ENCODE results near the gene TAF3. TPM values are rescaled to one million over a fixed set of nuclear protein-coding genes. Genes with fewer than 3 reads are reported as not detected.
"Not testable (repeated sequence)": the region's sequence is repeated elsewhere in the genome, so short reads cannot be mapped to it uniquely, and the experiment has no call there.

The TAF3 gene
- total RNA-seq, 2 donors from 2014 or later: 16.5 to 19.3 TPM

DNA sequence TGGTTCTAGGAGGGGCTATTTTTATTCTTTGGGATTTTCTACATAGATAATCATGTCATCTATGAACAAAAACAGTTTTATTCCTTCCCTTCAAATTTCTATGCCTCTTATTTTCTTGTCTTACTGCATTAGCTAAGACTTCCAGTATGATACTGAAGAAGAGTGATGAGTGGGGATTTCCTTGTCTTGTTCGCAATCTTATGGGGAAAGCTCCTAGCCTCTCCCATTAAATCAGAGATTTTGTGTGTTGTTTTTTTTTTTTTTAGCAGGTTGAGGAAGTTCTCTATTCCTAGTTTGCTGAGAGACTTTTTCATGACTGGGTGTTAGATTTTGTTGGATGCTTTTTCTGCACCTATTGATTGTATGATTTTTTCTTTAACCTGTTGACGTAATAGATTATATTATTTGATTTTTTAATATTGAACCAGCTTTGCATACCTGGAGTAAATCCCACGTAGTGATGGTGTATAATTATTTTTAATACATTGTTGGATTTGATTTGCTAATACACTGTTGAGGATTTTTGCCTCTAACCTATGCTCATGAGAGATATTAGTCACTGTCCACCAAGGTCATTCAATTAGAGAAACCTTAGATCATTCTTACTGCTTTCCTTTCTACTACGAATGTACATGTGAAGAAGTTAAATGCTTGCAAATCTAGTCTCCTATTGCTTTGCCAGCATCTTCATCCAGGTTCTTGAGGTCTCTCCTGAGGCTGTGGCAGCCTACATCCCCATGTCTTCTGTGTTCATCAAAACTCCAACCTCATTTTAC, 23.9 kb upstream of the TAF3 start:
- Mint-ChIP-seq H3K4me1 (ENCODE audit: low read depth) (peaks cover 79% of the 10 kb centered on the region), H3K4me3 (peak overlapping the region in 1 of 2 donors; percentile 1), H3K27ac (no peak overlapping the region), H3K9me3 (no peaks in the 10 kb centered on the region), H3K36me3 (ENCODE audit: insufficient read depth in 2 of 2) (peaks cover 8 to 32% of the 10 kb centered on the region in 2 donors), H3K27me3 (ENCODE audit: low read depth) (no peaks in the 10 kb centered on the region)
- ATAC-seq (replicated peaks in 1 of 2) (no peak), DNase-seq (no peak)

DNA sequence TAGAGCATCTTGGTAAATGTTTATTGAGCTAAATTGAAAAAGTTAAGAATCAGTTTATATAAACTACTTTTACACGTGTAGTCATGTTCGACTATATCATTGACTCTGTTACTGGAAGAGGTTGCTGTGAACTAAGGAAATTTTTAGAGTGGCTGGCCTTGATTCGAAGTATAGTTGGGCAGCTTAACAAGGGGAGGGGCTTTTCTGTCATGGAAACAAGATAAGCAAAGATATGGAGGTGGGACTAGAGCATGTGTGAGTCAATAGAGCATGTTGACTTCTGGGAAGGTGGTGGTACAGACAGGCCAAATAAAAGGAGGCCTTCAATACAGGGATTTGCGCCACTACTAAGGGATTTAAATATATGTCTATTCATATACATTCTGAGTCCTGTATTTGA, 22.7 kb upstream of the TAF3 start:
- DNase-seq: no peak
- H3K36me3 Mint-ChIP-seq (ENCODE audit: insufficient read depth in 2 of 2): peaks cover 10 to 30% of the 10 kb centered on the region in 2 donors
- peaks cover 68% of the 10 kb centered on the region for H3K4me1 Mint-ChIP-seq (ENCODE audit: low read depth)
- H3K27ac Mint-ChIP-seq: peak overlapping the region; percentile 84
- H3K4me3 Mint-ChIP-seq: no peak overlapping the region
- H3K9me3 Mint-ChIP-seq: no peaks in the 10 kb centered on the region
- H3K27me3 Mint-ChIP-seq (ENCODE audit: low read depth): no peaks in the 10 kb centered on the region
- ATAC-seq (replicated peaks in 1 of 2): peak in 1 of 2 donors; percentile 34

DNA sequence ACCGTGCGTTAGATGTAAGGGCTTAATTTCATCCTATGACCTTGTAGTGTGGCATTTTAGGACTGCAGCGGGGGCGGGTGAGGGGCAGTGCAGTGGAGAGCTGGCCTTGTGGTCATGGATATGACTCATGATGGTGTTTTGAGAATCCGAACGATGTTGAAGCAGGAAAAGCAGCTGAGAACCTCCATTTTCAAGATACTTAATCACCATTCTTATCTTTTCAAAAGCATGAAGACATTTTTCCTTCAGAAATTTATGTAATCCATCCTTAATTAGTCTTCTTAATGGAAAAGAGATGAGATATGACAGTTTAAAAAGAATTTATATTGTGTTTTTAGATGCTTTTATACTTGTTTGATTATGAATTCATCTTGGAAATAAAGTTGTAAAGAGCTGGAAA, 20.7 kb upstream of the TAF3 start:
- peak in 1 of 2 donors; percentile 12 for DNase-seq
- ATAC-seq (replicated peaks in 1 of 2): peak in 1 of 2 donors; percentile 67
- peaks cover 10 to 29% of the 10 kb centered on the region in 2 donors for H3K36me3 Mint-ChIP-seq (ENCODE audit: insufficient read depth in 2 of 2)

DNA sequence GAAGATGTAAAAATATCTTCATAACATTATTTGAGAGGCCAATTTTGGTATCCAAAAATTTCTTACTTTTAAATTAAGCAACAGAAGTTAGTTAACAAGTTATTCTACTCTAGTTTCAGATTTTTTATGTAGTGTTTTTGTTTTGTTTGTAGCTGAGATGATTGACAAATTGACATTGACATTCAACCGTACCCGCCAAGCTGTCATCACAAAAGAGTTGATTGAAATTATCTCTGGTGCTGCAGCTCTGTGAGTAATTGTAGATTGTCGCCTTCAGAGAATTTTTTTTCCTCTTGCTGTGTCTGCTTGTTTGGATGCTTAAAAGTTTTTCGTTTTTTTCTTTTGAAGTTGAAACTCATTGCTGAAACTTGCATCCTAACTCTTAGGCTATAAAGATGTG, 15.7 kb upstream of the TAF3 start:
- DNase-seq (no peak), ATAC-seq (replicated peaks in 1 of 2) (no peak)
- Mint-ChIP-seq H3K4me3 (no peak overlapping the region), H3K4me1 (ENCODE audit: low read depth) (peaks cover 1% of the 10 kb centered on the region), H3K27ac (no peak overlapping the region), H3K36me3 (ENCODE audit: insufficient read depth in 2 of 2) (peaks cover 9 to 36% of the 10 kb centered on the region in 2 donors), H3K27me3 (ENCODE audit: low read depth) (no peaks in the 10 kb centered on the region), H3K9me3 (no peaks in the 10 kb centered on the region)

More for the DNA sequence above, 20.7 kb upstream of the TAF3 start:
- Mint-ChIP-seq H3K27ac (peak overlapping the region; percentile 84), H3K27me3 (ENCODE audit: low read depth) (no peaks in the 10 kb centered on the region), H3K4me1 (ENCODE audit: low read depth) (peaks cover 48% of the 10 kb centered on the region), H3K4me3 (no peak overlapping the region), H3K9me3 (no peaks in the 10 kb centered on the region)

DNA sequence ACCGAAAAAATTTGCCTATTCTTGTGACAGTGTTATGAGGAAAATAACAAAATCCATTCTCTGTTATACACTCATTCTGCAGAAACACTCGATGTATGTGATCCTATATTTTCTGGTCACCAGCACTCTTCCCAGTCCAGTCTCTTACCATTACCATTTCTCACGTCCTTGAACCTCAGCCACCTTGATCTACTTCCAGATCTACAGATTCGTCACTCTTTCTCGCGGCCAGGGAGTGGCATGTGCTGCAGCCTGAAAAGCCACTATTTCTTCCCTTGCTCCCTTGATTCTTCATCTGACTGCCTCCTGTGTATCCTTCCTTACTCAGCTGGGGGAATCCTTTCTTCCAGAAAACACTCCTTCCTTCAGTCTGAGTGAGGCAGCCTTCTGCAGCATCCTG, 14.1 kb upstream of the TAF3 start:
- Mint-ChIP-seq H3K27me3 (ENCODE audit: low read depth) (no peaks in the 10 kb centered on the region), H3K4me3 (no peak overlapping the region), H3K9me3 (no peaks in the 10 kb centered on the region), H3K36me3 (ENCODE audit: insufficient read depth in 2 of 2) (peaks cover 9 to 29% of the 10 kb centered on the region in 2 donors), H3K27ac (no peak overlapping the region), H3K4me1 (ENCODE audit: low read depth) (no peaks in the 10 kb centered on the region)
- DNase-seq (no peak), ATAC-seq (replicated peaks in 1 of 2) (no peak)

DNA sequence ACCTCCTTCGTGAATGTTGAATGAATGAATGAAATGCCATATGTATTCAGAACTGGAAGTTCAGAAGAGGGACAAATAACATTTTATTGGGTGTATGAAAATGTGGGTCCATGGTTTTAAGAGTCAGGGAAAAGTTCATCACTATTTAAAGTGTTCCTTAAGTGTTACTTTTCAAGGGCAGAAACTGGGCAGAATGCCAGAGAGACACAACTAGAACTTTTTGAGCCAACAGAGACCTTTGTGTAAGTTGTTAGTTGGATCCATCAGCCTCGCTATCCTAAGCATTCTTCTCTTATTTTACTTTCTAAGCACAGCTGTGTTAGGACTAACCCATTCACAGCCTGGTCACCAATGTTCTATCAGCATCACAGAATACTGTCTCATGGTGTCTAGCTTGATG, 13.6 kb upstream of the TAF3 start:
- Mint-ChIP-seq H3K36me3 (ENCODE audit: insufficient read depth in 2 of 2) (peaks cover 9 to 26% of the 10 kb centered on the region in 2 donors), H3K27ac (peak overlapping the region; percentile 14), H3K9me3 (no peaks in the 10 kb centered on the region), H3K27me3 (ENCODE audit: low read depth) (no peaks in the 10 kb centered on the region), H3K4me1 (ENCODE audit: low read depth) (no peaks in the 10 kb centered on the region), H3K4me3 (no peak overlapping the region)
- ATAC-seq (replicated peaks in 1 of 2) (no peak), DNase-seq (no peak)

DNA sequence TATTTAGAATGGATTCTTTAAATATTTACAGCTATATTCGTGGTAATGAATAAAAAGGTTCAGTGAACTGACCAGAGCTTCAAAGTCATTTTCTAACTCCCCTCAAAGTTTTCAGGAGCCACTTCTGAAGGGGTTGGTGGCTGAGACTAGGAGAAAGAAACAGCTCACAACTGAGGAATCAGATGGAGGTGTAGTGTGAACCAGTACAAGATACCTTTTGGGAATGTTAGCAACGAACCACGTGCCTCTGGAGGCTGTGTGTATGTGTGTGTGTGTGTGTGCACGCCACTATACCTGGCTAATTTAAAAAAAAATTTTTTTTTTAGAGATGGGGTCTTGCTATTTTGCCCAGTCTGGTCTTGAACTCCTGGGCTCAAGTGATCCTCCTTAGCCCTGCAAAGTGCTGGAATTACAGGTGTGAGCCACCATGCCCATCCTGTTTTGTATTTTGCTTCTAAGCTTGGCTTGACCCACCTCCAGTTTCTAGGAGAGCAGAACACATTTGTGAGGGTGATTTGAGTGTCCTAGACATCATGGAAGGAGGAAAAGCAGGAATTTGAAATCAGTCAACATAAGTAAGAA, 9.5 kb upstream of the TAF3 start:
- no peaks in the 10 kb centered on the region for H3K9me3 Mint-ChIP-seq
- no peaks in the 10 kb centered on the region for H3K27me3 Mint-ChIP-seq (ENCODE audit: low read depth)
- no peak for DNase-seq
- H3K4me1 Mint-ChIP-seq (ENCODE audit: low read depth): no peaks in the 10 kb centered on the region
- H3K4me3 Mint-ChIP-seq: no peak overlapping the region
- peaks cover 4 to 17% of the 10 kb centered on the region in 2 donors for H3K36me3 Mint-ChIP-seq (ENCODE audit: insufficient read depth in 2 of 2)
- ATAC-seq (replicated peaks in 1 of 2): no peak
- H3K27ac Mint-ChIP-seq: no peak overlapping the region

DNA sequence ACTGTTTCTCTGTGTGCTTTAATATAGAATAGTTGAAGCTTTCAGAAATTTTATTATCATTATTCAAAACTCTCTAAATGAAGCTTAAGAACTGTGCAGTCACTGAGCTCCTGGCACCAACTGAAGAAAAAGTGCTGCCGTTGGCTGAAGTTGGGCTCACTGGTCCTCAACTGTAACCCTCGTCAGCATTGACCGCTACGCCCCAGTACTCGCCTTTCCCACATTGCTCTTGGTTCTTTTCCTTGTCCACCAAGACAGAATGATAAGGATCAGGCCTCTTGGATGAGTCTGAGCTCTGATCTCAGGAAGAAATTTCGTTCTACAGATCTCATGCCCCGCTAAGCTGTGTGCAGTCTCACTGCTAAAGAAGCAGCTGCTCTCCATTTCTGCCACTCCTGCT, 7.9 kb upstream of the TAF3 start:
- ATAC-seq (replicated peaks in 1 of 2): no peak

DNA sequence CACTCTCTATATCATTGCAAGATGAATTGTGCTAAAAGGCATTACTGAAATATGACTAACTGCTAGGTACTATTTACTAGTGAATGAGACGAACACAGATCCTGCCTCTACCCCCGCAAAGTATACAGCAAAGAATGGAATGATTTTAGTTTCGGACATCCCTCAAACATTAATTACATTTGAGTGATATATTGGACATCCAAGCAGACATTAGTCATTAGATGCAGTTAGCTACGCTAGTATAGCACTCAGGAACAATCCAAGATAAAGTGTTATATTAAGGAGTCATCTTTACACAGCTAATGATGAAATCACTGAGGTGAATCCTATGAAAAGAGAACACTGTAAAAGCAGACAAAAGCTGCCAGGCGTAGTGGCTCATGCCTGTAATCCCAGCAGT, 7.3 kb upstream of the TAF3 start:
- no peak overlapping the region for H3K27ac Mint-ChIP-seq
- no peaks in the 10 kb centered on the region for H3K9me3 Mint-ChIP-seq
- H3K4me3 Mint-ChIP-seq: no peak overlapping the region
- DNase-seq (no peak), ATAC-seq (replicated peaks in 1 of 2) (no peak)
- no peaks in the 10 kb centered on the region for H3K27me3 Mint-ChIP-seq (ENCODE audit: low read depth)
- peaks cover 0 to 7% of the 10 kb centered on the region in 2 donors for H3K36me3 Mint-ChIP-seq (ENCODE audit: insufficient read depth in 2 of 2)
- no peaks in the 10 kb centered on the region for H3K4me1 Mint-ChIP-seq (ENCODE audit: low read depth)

More for the DNA sequence above, 7.9 kb upstream of the TAF3 start:
- no peaks in the 10 kb centered on the region for H3K4me1 Mint-ChIP-seq (ENCODE audit: low read depth)
- no peaks in the 10 kb centered on the region for H3K27me3 Mint-ChIP-seq (ENCODE audit: low read depth)
- peaks cover 0 to 7% of the 10 kb centered on the region in 2 donors for H3K36me3 Mint-ChIP-seq (ENCODE audit: insufficient read depth in 2 of 2)
- H3K4me3 Mint-ChIP-seq: no peak overlapping the region
- no peak overlapping the region for H3K27ac Mint-ChIP-seq
- no peak for DNase-seq
- H3K9me3 Mint-ChIP-seq: no peaks in the 10 kb centered on the region

DNA sequence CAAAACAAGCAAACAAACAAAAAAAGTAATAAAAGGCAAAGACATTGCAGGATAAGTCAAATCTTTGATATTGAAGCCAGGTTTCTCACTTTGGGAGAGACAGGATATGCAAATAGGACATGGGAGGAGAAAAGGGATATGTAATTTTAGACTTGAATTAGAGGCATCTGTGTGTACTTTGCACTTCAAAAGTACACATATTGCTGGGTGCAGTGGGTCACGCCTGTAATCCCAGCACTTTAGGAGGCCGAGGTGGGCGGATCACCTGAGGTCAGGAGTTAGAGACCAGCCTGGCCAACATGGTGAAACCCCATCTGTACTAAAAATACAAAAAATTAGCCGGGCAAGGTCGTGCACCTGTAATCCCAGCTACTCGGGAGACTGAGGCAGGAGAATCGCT, 6.6 kb upstream of the TAF3 start:
- H3K4me3 Mint-ChIP-seq; H3K9me3 Mint-ChIP-seq; H3K27ac Mint-ChIP-seq; H3K4me1 Mint-ChIP-seq (ENCODE audit: low read depth); DNase-seq; H3K27me3 Mint-ChIP-seq (ENCODE audit: low read depth); ATAC-seq (replicated peaks in 1 of 2); H3K36me3 Mint-ChIP-seq (ENCODE audit: insufficient read depth in 2 of 2): not testable (repeated sequence)

DNA sequence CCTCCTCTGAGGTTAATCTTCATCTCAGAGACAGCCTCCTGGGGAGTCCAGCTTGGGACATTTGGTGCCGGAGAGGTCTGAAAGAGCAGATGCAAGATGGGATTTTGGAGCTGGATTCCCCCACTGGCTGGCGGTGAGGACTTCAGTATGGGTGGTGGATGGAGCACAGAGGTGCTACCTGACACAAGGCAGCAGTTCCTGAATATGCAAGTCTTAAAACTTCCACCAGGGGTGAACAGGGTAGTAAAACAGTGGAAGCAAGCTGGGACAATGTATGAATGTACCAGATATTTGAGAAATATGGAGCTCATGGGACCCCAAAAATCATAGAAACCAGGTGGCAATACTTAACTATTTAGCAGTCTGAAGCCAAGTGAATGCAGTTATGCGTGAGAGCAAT, 4.8 kb upstream of the TAF3 start:
- no peak for DNase-seq
- no peaks in the 10 kb centered on the region for H3K9me3 Mint-ChIP-seq
- no peak overlapping the region for H3K4me3 Mint-ChIP-seq
- no peak overlapping the region for H3K27ac Mint-ChIP-seq
- H3K36me3 Mint-ChIP-seq (ENCODE audit: insufficient read depth in 2 of 2): peaks cover 0 to 3% of the 10 kb centered on the region in 2 donors
- no peak for ATAC-seq (replicated peaks in 1 of 2)
- no peaks in the 10 kb centered on the region for H3K27me3 Mint-ChIP-seq (ENCODE audit: low read depth)
- H3K4me1 Mint-ChIP-seq (ENCODE audit: low read depth): peaks cover 12% of the 10 kb centered on the region

DNA sequence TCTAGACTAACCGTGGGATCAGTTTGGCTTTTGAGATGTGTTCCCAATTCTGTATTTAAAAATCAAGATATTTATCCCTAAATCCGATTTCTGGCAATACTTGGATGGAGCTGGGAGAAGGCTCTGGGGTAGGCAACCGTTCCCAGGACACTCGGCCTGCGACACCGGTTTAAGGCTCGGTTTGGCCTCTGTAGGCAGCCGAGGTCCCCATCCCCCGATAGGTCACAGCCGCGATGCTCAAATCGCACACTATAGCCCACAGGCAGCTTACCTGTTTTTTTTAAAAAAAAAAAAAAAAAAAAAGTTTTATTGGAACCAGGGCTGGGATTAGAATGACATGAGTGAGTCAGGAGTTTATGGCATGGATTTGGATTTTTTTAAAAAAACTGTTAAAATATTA, 729 bp upstream of the TAF3 start:
- ATAC-seq (replicated peaks in 1 of 2): no peak
- Mint-ChIP-seq H3K4me1 (ENCODE audit: low read depth) (peaks cover 31% of the 10 kb centered on the region), H3K9me3 (no peaks in the 10 kb centered on the region), H3K27ac (peak overlapping the region; percentile 85), H3K4me3 (peak overlapping the region; percentile 89 to 100), H3K36me3 (ENCODE audit: insufficient read depth in 2 of 2) (peaks cover 4 to 7% of the 10 kb centered on the region in 2 donors), H3K27me3 (ENCODE audit: low read depth) (no peaks in the 10 kb centered on the region)
- no peak for DNase-seq

DNA sequence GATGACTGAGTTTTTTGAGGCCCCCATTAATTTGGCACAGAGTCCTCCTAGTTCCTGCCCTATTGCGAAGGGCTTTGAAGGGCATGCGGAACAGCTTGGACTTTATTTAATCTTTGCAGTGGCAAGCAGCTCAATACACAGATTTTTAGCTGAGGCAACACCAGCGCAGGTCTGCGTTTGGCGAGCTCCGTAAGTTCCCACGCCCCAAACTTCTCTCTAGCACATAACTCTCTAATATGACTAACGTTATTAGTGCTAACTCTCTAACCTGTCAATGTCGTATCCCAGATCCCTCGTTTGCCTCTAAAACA, 366 bp upstream of the TAF3 start:
- ATAC-seq (replicated peaks in 1 of 2): no peak
- H3K4me1 Mint-ChIP-seq (ENCODE audit: low read depth): peaks cover 31% of the 10 kb centered on the region

DNA sequence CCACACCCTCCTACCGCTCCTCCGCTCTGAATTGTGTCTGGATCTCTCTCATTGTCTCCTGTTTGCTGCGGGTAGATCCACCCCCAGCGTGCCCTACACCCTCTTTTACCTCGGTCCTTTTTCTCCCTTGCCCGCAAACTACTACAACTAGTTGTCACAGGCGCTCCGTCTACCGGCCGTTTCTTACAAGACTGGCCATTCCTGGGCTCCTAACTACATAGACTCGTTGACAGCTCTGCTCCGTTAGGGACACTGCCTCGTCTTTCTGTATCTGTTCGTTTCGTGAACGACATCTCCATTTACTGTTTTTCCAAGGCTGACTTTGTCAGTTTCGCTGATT, 786 bp downstream of the TAF3 start:
- peak; percentile 33 to 43 for DNase-seq
- peaks cover 4 to 7% of the 10 kb centered on the region in 2 donors for H3K36me3 Mint-ChIP-seq (ENCODE audit: insufficient read depth in 2 of 2)

More for the DNA sequence above, 366 bp upstream of the TAF3 start:
- Mint-ChIP-seq H3K4me3 (peak overlapping the region; percentile 89 to 100), H3K27me3 (ENCODE audit: low read depth) (no peaks in the 10 kb centered on the region), H3K27ac (peak overlapping the region; percentile 85), H3K9me3 (no peaks in the 10 kb centered on the region), H3K36me3 (ENCODE audit: insufficient read depth in 2 of 2) (peaks cover 4 to 7% of the 10 kb centered on the region in 2 donors)
- DNase-seq: no peak

More for the DNA sequence above, 786 bp downstream of the TAF3 start:
- Mint-ChIP-seq H3K27me3 (ENCODE audit: low read depth) (no peaks in the 10 kb centered on the region), H3K4me3 (peak overlapping the region; percentile 89 to 100), H3K27ac (peak overlapping the region; percentile 72), H3K4me1 (ENCODE audit: low read depth) (peaks cover 31% of the 10 kb centered on the region), H3K9me3 (no peaks in the 10 kb centered on the region)
- ATAC-seq (replicated peaks in 1 of 2): peak; percentile 47 to 48
